Fibroblast of skin of left quadriceps (primary cell): Measurements from ENCODE around the gene IFNA8.
"Not testable (repeated sequence)": the region's sequence is repeated elsewhere in the genome, so short reads cannot be mapped to it uniquely, and the experiment has no call there.

Experiments
- DNase-seq, 2 experiments: peaks; one replicate each; pipeline ENCODE4 v3.0.0-alpha.2; 2013; ENCODE audit warnings: low read depth in 2 of 2

The IFNA8 gene

GRCh38 chr9:21428235-21428634 is 19.3 kb downstream of the IFNA8 start:
- DNase-seq, result no peak

GRCh38 chr9:21429191-21429590 is 20.3 kb downstream of the IFNA8 start:
- no peak for DNase-seq

GRCh38 chr9:21432672-21433425 is 23.9 kb downstream of the IFNA8 start:
- no peak for DNase-seq

GRCh38 chr9:21434202-21435014 is 25.5 kb downstream of the IFNA8 start:
- peak; percentile 42 to 52 for DNase-seq

GRCh38 chr9:21435015-21435383 is 26.1 kb downstream of the IFNA8 start:
- not testable (repeated sequence) for DNase-seq

- DNase-seq, result no peak
Observed at GRCh38 chr9:21440139-21440538, 31.2 kb downstream of the IFNA8 start, which contains the start of gene IFNA1. TSS of gene IFNA1 (plus strand) at chr9:21440439. CDS start at chr9:21440508, 69 bp downstream.

GRCh38 chr9:21443849-21444625 is 35.1 kb downstream of the IFNA8 start:
- no peak for DNase-seq

- not testable (repeated sequence) for DNase-seq
Observed at GRCh38 chr9:21449312-21449711, 40.4 kb downstream of the IFNA8 start.

- DNase-seq, result peak; percentile 9 to 12
Observed at GRCh38 chr9:21450733-21451394, 41.9 kb downstream of the IFNA8 start.

- no peak for DNase-seq
Observed at GRCh38 chr9:21452681-21453080, 43.8 kb downstream of the IFNA8 start.

GRCh38 chr9:21454149-21454548 is 45.2 kb downstream of the IFNA8 start:
- DNase-seq, result peak; percentile 7 to 9

GRCh38 chr9:21455320-21455719 is 46.4 kb downstream of the IFNA8 start:
- no peak for DNase-seq
